Progenitor cell of endocrine pancreas (in vitro differentiated cells): ENCODE measurements around the gene PRR9. TPM values are rescaled to one million over a fixed set of nuclear protein-coding genes. Genes with fewer than 3 reads are reported as not detected.

Experiments used
- DNase-seq: peaks from one replicate; pipeline ENCODE4 v3.0.0; 2021; ENCODE audit warnings: low spot score; ENCODE audit not compliant: unreplicated experiment
- H3K27ac Mint-ChIP-seq: 2 replicates; pipeline ENCODE4 v1.8.0; 2021; ENCODE audit warnings: mild to moderate bottlenecking, moderate library complexity, mixed read lengths
- H3K27me3 Mint-ChIP-seq: 2 replicates; pipeline ENCODE4 v1.8.0; 2021; ENCODE audit warnings: mixed read lengths
- H3K36me3 Mint-ChIP-seq: 2 replicates; pipeline ENCODE4 v1.8.0; 2022; ENCODE audit warnings: mixed read lengths; ENCODE audit not compliant: insufficient read depth
- H3K4me1 Mint-ChIP-seq: 2 replicates; pipeline ENCODE4 v1.8.0; 2021; ENCODE audit warnings: low read depth, mixed read lengths
- H3K4me3 Mint-ChIP-seq: 2 replicates; pipeline ENCODE4 v1.8.0; 2021; ENCODE audit warnings: low read depth, mild to moderate bottlenecking, moderate library complexity, mixed read lengths
- H3K9me3 Mint-ChIP-seq: 2 replicates; pipeline ENCODE4 v1.8.0; 2021; ENCODE audit warnings: low read depth, mixed read lengths
- total RNA-seq: library from RNA; stranded (reverse); gene quantifications from 2 replicates; pipeline ENCODE4 v1.2.1, GENCODE V29; 2021
- TF ChIP-seq, protein P1 (sequence below): fragments of 200-600 bp; sonication (generic); IDR thresholded peaks from one replicate; pipeline ENCODE4 v1.5.0; 2021; ENCODE audit warnings: antibody characterized with exemption, mild to moderate bottlenecking; ENCODE audit not compliant: unreplicated experiment

The PRR9 gene
- total RNA-seq, 1 donor from 2014 or later: not detected

DNA sequence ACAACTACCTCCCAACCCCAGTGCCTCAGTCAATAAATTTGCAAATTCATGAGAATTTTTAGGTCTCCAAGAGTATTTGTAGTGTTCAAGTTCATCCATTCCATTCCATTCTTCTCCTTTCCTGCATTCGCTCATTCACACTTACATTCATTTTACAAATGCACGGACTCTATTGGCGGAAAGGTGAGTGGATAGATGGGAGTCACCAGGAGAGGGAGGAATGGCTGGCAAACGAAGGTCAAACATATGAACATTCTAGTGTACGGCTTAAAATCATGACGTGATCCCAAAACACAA lies 44.6 kb downstream of the PRR9 start:
- H3K27me3 Mint-ChIP-seq: peaks cover 80% of the 10 kb centered on the region
- no peaks in the 10 kb centered on the region for H3K36me3 Mint-ChIP-seq
- H3K4me1 Mint-ChIP-seq: peaks cover 4% of the 10 kb centered on the region
- TF ChIP-seq, protein P1, sequence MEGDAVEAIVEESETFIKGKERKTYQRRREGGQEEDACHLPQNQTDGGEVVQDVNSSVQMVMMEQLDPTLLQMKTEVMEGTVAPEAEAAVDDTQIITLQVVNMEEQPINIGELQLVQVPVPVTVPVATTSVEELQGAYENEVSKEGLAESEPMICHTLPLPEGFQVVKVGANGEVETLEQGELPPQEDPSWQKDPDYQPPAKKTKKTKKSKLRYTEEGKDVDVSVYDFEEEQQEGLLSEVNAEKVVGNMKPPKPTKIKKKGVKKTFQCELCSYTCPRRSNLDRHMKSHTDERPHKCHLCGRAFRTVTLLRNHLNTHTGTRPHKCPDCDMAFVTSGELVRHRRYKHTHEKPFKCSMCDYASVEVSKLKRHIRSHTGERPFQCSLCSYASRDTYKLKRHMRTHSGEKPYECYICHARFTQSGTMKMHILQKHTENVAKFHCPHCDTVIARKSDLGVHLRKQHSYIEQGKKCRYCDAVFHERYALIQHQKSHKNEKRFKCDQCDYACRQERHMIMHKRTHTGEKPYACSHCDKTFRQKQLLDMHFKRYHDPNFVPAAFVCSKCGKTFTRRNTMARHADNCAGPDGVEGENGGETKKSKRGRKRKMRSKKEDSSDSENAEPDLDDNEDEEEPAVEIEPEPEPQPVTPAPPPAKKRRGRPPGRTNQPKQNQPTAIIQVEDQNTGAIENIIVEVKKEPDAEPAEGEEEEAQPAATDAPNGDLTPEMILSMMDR: no peak
- peak overlapping the region; percentile 67 for H3K4me3 Mint-ChIP-seq
- H3K27ac Mint-ChIP-seq: no peak overlapping the region
- no peaks in the 10 kb centered on the region for H3K9me3 Mint-ChIP-seq
- no peak for DNase-seq

- Mint-ChIP-seq H3K9me3 (no peaks in the 10 kb centered on the region), H3K36me3 (no peaks in the 10 kb centered on the region), H3K4me1 (peaks cover 4% of the 10 kb centered on the region), H3K4me3 (peak overlapping the region; percentile 67), H3K27me3 (peaks cover 83% of the 10 kb centered on the region), H3K27ac (no peak overlapping the region)
- TF ChIP-seq, protein P1: no peak
- DNase-seq: no peak
Observed at GRCh38 chr1:153262462-153263157, 45.2 kb downstream of the PRR9 start.

DNA sequence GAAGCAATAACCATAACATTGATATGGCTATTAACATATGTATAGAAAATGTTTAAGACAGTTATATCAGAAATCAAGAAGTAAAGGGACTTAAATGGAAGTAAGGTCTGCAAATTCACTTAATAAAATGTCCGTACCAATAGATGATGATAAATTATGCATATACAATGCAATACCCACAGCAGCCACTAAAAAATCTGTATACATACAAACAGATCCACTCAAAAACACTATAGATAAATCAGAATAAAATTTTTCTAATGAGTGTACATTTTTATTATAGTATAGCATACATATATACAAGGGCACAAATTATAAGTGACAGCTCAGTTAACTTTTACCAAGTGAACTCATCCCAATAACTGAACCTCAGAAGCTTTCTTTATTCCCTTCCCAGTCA lies 48.1 kb downstream of the PRR9 start:
- Mint-ChIP-seq H3K9me3 (no peaks in the 10 kb centered on the region), H3K4me3 (no peak overlapping the region), H3K27ac (no peak overlapping the region), H3K4me1 (peaks cover 4% of the 10 kb centered on the region), H3K36me3 (no peaks in the 10 kb centered on the region), H3K27me3 (peaks cover 71% of the 10 kb centered on the region)
- DNase-seq: no peak
- TF ChIP-seq, protein P1: peak; percentile 14

Other genes starting within 250 kb of the PRR9 start
- not detected in 2 replicates for gene SPRR4, start 246.9 kb upstream of the PRR9 start, total RNA-seq
- not detected in 2 replicates for gene SPRR1A, start 233.5 kb upstream of the PRR9 start, total RNA-seq
- not detected in 2 replicates for gene SPRR3, start 215.8 kb upstream of the PRR9 start, total RNA-seq
- not detected in 2 replicates for gene SPRR1B, start 186.4 kb upstream of the PRR9 start, total RNA-seq
- gene SPRR2D, start 176.5 kb upstream of the PRR9 start, total RNA-seq: not detected in 2 replicates
- gene SPRR2A, start 160.1 kb upstream of the PRR9 start, total RNA-seq: not detected in 2 replicates
- not detected in 2 replicates for gene SPRR2B, start 146.0 kb upstream of the PRR9 start, total RNA-seq
- gene SPRR2E, start 123.1 kb upstream of the PRR9 start, total RNA-seq: not detected in 2 replicates
- 1.7 and 4.0 TPM in 2 replicates for gene SPRR2F, start 104.1 kb upstream of the PRR9 start, total RNA-seq
- not detected in 2 replicates for gene SPRR2G, start 66.7 kb upstream of the PRR9 start, total RNA-seq
- gene LELP1, start 14.2 kb upstream of the PRR9 start, total RNA-seq: not detected in 2 replicates
- not detected in 2 replicates for gene LORICRIN, start 42.1 kb downstream of the PRR9 start, total RNA-seq
- gene PGLYRP3, start 95.4 kb downstream of the PRR9 start, total RNA-seq: not detected in 2 replicates
- gene PGLYRP4, start 131.3 kb downstream of the PRR9 start, total RNA-seq: not detected in 2 replicates
- 0.91 and 0.95 TPM in 2 replicates for gene S100A9, start 140.3 kb downstream of the PRR9 start, total RNA-seq
- not detected in 2 replicates for gene S100A12, start 158.0 kb downstream of the PRR9 start, total RNA-seq
- not detected in 2 replicates for gene S100A8, start 173.5 kb downstream of the PRR9 start, total RNA-seq
- gene S100A7A, start 198.9 kb downstream of the PRR9 start, total RNA-seq: not detected in 2 replicates
- gene S100A7, start 243.1 kb downstream of the PRR9 start, total RNA-seq: not detected in 2 replicates